ENCODE results near the gene CERK.

Gene CERK

DNA sequence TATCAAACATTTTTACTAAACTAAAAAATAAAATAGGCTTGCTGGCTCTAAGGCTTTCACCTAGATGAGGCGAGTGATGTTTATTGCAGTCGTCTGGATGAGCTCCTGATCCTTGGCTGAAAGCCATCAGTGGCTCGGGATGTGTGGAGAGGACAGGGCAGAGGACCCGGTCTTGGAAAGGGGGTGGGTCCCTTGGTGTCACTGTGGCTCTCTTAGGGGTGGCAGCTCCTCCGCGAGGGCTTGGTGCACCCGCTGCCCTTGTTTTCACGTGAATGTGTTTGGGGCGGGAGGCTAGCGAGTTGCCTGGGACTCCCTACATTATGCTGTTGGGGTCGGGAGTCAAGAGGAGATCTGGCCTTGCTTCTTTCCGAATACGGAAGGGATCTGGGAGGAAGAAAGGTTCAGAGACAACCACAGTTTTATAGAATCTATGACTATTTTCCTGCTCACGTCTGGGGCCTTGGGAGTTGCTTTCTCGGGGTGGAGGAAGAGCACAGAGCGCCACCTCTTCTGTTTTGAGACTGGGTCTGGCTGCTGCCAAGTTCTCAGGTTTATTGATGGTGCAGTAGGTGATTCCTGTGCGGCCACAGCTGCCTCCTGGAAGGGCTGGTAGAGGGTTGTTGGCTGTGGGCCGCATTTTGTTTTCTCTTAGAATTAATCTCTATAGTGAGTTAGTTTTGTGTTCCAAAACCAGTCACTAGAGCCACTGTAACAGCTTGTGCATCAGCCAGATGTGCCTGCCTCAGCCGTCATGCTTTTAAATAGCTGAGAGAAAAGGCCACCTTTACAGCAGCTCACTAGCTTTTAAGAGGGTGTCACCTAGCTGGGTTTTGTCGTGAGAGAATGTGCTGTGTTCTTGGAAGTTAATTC lies 37.2 kb upstream of the CERK start:
- peaks cover 14% of the 10 kb centered on the region for H3K4me1 ChIP-seq (ENCODE audit: control insufficient read depth, insufficient read depth, low read length)
- no peak overlapping the region for H3K4me2 ChIP-seq (ENCODE audit: low read length)
- no peaks in the 10 kb centered on the region for H3K27me3 ChIP-seq (ENCODE audit: control insufficient read depth, insufficient read depth, low read length)
- H3K9me3 ChIP-seq (replicated peaks; ENCODE audit: low read length): no peaks in the 10 kb centered on the region
- H3K4me3 ChIP-seq (ENCODE audit: low read length): no peak overlapping the region
- no peak overlapping the region for H3K9ac ChIP-seq (ENCODE audit: low read depth, low read length)
- H3K36me3 ChIP-seq (ENCODE audit: insufficient read depth, low read length): peaks cover 3% of the 10 kb centered on the region

- peak overlapping the region; percentile 61 for H3K9ac ChIP-seq (ENCODE audit: low read depth, low read length)
- no peaks in the 10 kb centered on the region for H3K27me3 ChIP-seq (ENCODE audit: control insufficient read depth, insufficient read depth, low read length)
- no peaks in the 10 kb centered on the region for H3K9me3 ChIP-seq (replicated peaks; ENCODE audit: low read length)
- H3K4me2 ChIP-seq (ENCODE audit: low read length): peak overlapping the region; percentile 19
- peaks cover 18% of the 10 kb centered on the region for H3K4me1 ChIP-seq (ENCODE audit: control insufficient read depth, insufficient read depth, low read length)
- no peak overlapping the region for H3K4me3 ChIP-seq (ENCODE audit: low read length)
- H3K36me3 ChIP-seq (ENCODE audit: insufficient read depth, low read length): peaks cover 3% of the 10 kb centered on the region
Measured at GRCh38 chr22:46774253-46774979, 36.4 kb upstream of the CERK start.

DNA sequence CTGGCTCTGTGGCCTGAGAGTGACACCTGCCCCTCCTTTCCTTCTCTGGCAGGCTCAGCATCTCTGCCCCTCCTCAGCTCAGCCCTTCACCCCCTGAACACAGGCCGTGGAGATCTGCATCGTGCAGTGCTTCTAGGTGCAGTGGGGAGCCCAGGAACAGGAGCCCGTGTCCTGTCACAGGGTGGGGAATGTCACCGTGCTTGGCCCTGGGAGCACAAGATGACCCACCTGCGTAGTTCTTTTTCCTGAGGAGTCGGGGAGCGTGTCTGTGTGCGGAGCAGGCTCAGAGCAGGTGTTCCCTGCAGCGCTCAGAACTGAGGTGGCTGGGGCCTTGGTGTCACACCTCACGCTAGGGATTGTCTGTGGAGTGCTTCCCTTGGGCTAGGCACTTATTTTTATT lies 35.0 kb upstream of the CERK start:
- H3K4me1 ChIP-seq (ENCODE audit: control insufficient read depth, insufficient read depth, low read length): peaks cover 18% of the 10 kb centered on the region
- H3K9me3 ChIP-seq (replicated peaks; ENCODE audit: low read length): no peaks in the 10 kb centered on the region
- H3K4me3 ChIP-seq (ENCODE audit: low read length): no peak overlapping the region
- peaks cover 3% of the 10 kb centered on the region for H3K36me3 ChIP-seq (ENCODE audit: insufficient read depth, low read length)
- no peak overlapping the region for H3K4me2 ChIP-seq (ENCODE audit: low read length)
- H3K9ac ChIP-seq (ENCODE audit: low read depth, low read length): no peak overlapping the region
- H3K27me3 ChIP-seq (ENCODE audit: control insufficient read depth, insufficient read depth, low read length): no peaks in the 10 kb centered on the region

DNA sequence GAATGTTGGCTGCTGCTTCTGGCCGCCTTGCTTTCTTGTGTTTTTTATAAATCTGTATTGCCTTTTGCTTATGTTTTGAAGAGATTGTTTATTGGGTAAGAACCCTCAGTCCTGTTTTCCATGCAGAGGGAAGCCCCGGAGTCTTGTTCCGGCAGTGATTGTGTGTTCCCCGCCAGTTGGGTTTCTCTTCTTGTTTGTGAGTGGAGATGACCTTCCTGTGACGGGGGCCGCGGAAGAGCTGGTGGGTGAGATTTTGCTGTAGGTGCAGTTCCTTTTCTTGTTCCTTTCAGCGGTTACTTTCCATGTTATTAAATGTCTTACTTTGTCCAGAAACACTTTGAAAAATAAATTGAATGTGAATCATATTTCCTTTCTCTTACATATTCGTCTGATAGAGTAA lies 32.7 kb upstream of the CERK start:
- Histone ChIP-seq H3K9ac (ENCODE audit: low read depth, low read length) (no peak overlapping the region), H3K36me3 (ENCODE audit: insufficient read depth, low read length) (peaks cover 3% of the 10 kb centered on the region), H3K27me3 (ENCODE audit: control insufficient read depth, insufficient read depth, low read length) (no peaks in the 10 kb centered on the region), H3K4me2 (ENCODE audit: low read length) (no peak overlapping the region), H3K4me3 (ENCODE audit: low read length) (no peak overlapping the region), H3K4me1 (ENCODE audit: control insufficient read depth, insufficient read depth, low read length) (peaks cover 18% of the 10 kb centered on the region), H3K9me3 (replicated peaks; ENCODE audit: low read length) (no peaks in the 10 kb centered on the region)

- no peaks in the 10 kb centered on the region for H3K9me3 ChIP-seq (replicated peaks; ENCODE audit: low read length)
- H3K9ac ChIP-seq (ENCODE audit: low read depth, low read length): no peak overlapping the region
- H3K27me3 ChIP-seq (ENCODE audit: control insufficient read depth, insufficient read depth, low read length): no peaks in the 10 kb centered on the region
- no peak overlapping the region for H3K4me3 ChIP-seq (ENCODE audit: low read length)
- no peak overlapping the region for H3K4me2 ChIP-seq (ENCODE audit: low read length)
- H3K4me1 ChIP-seq (ENCODE audit: control insufficient read depth, insufficient read depth, low read length): peaks cover 18% of the 10 kb centered on the region
- peaks cover 3% of the 10 kb centered on the region for H3K36me3 ChIP-seq (ENCODE audit: insufficient read depth, low read length)
Measured at GRCh38 chr22:46770151-46770641, 32.1 kb upstream of the CERK start.

GRCh38 chr22:46769706-46770105 lies 31.7 kb upstream of the CERK start:
- H3K4me2 ChIP-seq (ENCODE audit: low read length): no peak overlapping the region
- H3K4me3 ChIP-seq (ENCODE audit: low read length): no peak overlapping the region
- peaks cover 8% of the 10 kb centered on the region for H3K36me3 ChIP-seq (ENCODE audit: insufficient read depth, low read length)
- H3K27me3 ChIP-seq (ENCODE audit: control insufficient read depth, insufficient read depth, low read length): no peaks in the 10 kb centered on the region
- H3K9me3 ChIP-seq (replicated peaks; ENCODE audit: low read length): no peaks in the 10 kb centered on the region
- peaks cover 18% of the 10 kb centered on the region for H3K4me1 ChIP-seq (ENCODE audit: control insufficient read depth, insufficient read depth, low read length)
- no peak overlapping the region for H3K9ac ChIP-seq (ENCODE audit: low read depth, low read length)

DNA sequence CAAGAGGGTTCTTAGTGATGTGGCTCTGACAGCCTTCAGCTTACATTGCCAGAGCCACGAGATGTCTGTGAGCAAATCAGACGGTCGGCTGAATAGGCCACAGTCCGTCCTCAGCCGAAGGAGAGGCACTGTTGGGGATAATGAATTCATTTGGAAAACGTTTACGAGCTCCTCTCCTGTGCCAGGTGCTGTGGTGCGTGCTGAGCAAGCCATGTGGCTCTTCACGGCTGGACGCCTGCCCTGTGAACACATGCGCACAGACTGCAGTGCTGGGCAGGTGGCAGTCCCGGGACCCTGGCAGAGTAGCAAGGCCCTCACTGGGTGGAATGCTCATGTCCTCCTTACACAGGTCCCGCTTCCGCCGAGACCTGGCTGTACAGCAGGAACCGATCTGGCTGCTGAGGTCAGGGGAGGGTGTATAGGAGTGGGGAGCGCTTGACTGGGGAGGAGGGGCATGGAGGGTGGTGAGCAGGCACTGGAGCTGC lies 31.2 kb upstream of the CERK start:
- Histone ChIP-seq H3K4me3 (ENCODE audit: low read length) (no peak overlapping the region), H3K36me3 (ENCODE audit: insufficient read depth, low read length) (peaks cover 8% of the 10 kb centered on the region), H3K4me2 (ENCODE audit: low read length) (no peak overlapping the region), H3K9me3 (replicated peaks; ENCODE audit: low read length) (no peaks in the 10 kb centered on the region), H3K27me3 (ENCODE audit: control insufficient read depth, insufficient read depth, low read length) (no peaks in the 10 kb centered on the region), H3K9ac (ENCODE audit: low read depth, low read length) (no peak overlapping the region), H3K4me1 (ENCODE audit: control insufficient read depth, insufficient read depth, low read length) (peaks cover 22% of the 10 kb centered on the region)

DNA sequence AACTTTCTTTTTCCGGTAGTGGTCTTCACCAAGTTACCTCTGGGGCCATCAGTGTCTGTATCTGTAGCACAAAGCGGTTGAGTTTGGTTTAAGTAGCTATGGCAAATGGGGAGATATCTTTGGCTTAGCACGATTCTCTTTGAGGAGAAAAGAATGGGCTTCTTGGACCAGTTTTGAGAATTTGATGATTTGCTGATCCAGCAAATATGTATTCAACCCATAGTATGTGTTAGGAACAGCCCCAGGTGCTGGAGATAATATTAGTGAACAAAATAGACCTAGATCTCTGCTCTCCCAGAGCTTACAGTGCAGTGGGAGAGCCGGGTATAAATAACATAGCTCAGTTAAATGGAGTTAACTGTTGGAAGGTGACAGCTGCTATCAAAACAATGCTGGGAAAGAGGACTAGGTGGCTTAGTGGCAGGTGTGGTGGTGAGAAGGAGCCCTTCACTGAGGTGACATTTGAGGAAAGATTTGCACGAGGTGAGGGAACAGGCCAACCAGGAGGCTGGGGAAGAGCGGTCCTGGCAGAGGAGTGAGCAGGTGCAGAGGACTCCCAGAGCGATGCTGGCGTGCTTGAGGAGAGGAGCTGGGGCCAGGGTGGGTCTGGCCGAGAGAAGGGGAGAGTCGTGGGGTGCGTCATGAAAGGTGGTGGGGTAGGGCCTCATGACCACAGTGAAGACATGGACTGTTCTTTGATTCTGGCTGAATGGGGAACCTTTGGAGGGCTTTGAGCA lies 29.4 kb upstream of the CERK start:
- Histone ChIP-seq H3K27me3 (ENCODE audit: control insufficient read depth, insufficient read depth, low read length) (no peaks in the 10 kb centered on the region), H3K36me3 (ENCODE audit: insufficient read depth, low read length) (peaks cover 5% of the 10 kb centered on the region), H3K4me1 (ENCODE audit: control insufficient read depth, insufficient read depth, low read length) (peaks cover 23% of the 10 kb centered on the region), H3K9ac (ENCODE audit: low read depth, low read length) (no peak overlapping the region), H3K4me2 (ENCODE audit: low read length) (no peak overlapping the region), H3K9me3 (replicated peaks; ENCODE audit: low read length) (no peaks in the 10 kb centered on the region), H3K4me3 (ENCODE audit: low read length) (no peak overlapping the region)

GRCh38 chr22:46766611-46767010 lies 28.6 kb upstream of the CERK start:
- Histone ChIP-seq H3K4me3 (ENCODE audit: low read length) (no peak overlapping the region), H3K36me3 (ENCODE audit: insufficient read depth, low read length) (peaks cover 5% of the 10 kb centered on the region), H3K4me2 (ENCODE audit: low read length) (no peak overlapping the region), H3K4me1 (ENCODE audit: control insufficient read depth, insufficient read depth, low read length) (peaks cover 23% of the 10 kb centered on the region), H3K9me3 (replicated peaks; ENCODE audit: low read length) (no peaks in the 10 kb centered on the region), H3K27me3 (ENCODE audit: control insufficient read depth, insufficient read depth, low read length) (no peaks in the 10 kb centered on the region), H3K9ac (ENCODE audit: low read depth, low read length) (no peak overlapping the region)

DNA sequence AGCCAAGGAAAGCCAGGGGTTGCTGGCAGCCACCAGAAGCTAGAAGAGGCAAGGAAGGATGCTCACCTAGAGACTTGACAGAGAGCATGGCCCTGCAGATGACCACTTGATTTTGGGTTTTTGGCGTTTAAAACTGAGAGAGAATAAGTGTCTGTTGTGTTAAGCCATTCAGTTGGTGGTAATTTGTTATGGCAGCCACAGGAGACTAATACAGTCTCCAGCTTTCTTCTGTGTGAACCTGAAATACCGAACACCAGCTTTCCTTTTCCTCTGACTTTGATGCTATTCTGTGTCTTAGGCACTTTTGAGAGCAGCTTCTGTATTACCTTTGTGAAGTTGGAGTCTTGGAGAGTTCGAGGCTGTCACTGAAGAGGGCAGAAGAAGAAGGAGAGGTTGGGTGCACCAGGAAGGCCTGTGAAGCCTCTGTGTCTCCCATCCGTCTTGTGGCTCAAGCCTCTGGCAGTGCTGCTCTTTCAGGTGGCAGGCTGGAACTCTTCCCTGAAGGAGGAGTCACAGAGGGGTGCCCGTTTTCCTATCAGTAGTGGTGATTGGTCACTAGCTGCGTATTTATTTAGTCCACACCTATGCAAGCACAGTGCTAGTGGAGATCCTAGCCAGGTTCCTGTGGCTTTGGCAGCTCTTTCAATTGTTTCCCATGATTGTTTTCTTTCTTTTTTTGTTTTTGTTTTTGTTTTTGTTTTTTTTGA lies 26.9 kb upstream of the CERK start:
- Histone ChIP-seq H3K27me3 (ENCODE audit: control insufficient read depth, insufficient read depth, low read length) (no peaks in the 10 kb centered on the region), H3K9ac (ENCODE audit: low read depth, low read length) (no peak overlapping the region), H3K9me3 (replicated peaks; ENCODE audit: low read length) (no peaks in the 10 kb centered on the region), H3K4me1 (ENCODE audit: control insufficient read depth, insufficient read depth, low read length) (peaks cover 22% of the 10 kb centered on the region), H3K36me3 (ENCODE audit: insufficient read depth, low read length) (peaks cover 5% of the 10 kb centered on the region), H3K4me3 (ENCODE audit: low read length) (no peak overlapping the region), H3K4me2 (ENCODE audit: low read length) (no peak overlapping the region)
